Measurements from ENCODE around the gene MAP1S.

DNA sequence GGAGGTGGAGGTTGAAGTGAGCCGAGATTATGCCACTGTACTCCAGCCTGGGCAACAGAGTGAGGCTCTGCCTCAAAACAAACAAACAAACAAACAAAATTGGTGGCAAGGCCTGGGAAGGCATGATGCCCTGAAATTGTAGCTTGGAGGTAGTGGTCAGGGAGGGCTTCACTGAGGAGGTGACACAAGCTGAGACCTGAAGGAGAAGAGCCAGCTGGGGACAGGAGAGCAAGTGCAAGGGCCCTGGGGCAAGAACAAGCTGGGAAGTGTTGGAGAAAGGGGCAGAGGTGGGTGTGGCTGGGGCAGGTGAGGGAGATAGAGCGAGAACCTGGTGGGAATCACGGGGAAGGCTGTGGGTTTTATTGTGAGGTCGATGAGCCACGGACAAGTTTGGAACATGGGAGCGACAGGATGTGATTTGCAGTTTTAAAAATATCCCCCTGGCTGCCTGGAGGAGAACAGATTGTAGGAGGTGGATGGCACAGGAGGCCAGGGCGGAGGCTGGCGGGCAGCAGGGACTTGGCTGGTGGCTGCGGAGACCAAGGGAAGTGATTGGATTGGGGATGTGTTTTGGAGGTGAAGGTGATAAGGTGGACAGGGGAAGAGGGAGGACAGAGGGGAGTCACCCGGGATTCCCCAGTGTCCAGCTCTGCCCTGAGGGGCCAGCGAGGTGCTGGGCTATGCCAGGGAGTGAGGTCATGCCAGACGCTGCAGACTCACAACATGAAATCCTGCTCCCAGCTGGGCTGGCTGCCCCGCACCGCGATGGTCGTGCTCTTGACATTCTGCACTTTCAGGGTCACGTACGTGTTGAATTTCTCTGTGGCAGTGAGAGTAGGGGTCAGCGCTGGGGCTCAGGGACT, 45.1 kb upstream of the MAP1S start:
- no peak for TF ChIP-seq ZNF274 (IDR thresholded peaks at IDR 0.05; ENCODE audit: low read depth, low read length)
- no peak for TF ChIP-seq SUZ12 (IDR thresholded peaks at IDR 0.05; ENCODE audit: extremely low read depth, insufficient read depth, insufficient read length)
